T1000 (cell line): Measurements from ENCODE around the gene CTF1.
"Not testable (repeated sequence)": the region's sequence is repeated elsewhere in the genome, so short reads cannot be mapped to it uniquely, and the experiment has no call there.

Experiments
- DNase-seq: peaks from one replicate; lab custom pipeline; 2025; ENCODE audit warnings: mixed read lengths; lab: John Stamatoyannopoulos, UW

CTF1 gene

DNA sequence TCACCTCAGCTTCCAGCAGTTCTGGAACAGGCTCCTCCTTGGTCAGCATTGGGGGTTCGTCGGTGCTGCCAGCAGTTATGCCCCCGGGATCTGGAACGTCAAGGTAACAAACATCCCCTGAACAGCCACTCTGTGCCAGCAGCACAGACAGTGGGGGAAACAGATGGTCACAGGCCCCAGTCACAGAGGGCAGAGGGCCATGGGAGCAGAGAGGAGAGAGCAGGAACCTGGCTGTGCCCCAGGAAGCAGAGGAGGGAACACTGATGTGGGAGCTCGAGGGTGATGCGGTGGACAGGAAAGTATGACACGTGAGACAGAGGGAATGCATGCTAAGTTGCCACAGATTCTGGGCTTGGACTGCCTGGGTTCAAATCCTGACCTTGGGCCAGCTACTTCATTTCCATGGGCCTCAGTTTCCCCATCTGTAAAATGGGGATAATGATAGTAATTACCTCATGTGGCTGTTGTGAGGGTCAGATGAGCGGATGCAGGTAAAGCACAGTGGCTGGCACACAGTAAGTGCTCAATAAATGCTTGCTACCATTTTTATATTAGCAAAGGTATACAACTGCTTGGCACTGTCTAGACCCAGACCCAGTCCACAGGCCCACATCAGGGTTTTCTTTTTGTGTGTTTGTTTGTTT, 7.4 kb upstream of the CTF1 start:
- no peak for DNase-seq

DNA sequence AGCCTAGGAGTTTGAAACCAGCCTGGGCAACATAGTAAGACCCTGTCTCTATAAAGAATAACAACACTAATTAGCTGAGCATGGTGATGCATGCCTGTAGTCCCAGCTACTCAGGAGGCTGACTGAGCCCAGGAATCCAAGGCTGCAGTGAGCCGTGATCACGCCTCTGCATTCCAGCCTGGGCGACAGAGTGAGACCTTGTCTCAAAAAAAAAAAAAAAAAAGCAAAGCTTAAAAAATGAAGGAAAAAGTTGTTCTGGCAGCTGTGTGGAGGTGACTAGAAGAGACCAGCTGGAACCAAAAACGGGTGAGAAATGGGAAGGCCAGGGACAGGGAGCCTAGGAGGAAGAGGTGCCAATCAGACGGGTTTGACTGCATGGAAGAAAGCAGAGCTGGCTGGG, 6.7 kb upstream of the CTF1 start:
- DNase-seq, result no peak

DNA sequence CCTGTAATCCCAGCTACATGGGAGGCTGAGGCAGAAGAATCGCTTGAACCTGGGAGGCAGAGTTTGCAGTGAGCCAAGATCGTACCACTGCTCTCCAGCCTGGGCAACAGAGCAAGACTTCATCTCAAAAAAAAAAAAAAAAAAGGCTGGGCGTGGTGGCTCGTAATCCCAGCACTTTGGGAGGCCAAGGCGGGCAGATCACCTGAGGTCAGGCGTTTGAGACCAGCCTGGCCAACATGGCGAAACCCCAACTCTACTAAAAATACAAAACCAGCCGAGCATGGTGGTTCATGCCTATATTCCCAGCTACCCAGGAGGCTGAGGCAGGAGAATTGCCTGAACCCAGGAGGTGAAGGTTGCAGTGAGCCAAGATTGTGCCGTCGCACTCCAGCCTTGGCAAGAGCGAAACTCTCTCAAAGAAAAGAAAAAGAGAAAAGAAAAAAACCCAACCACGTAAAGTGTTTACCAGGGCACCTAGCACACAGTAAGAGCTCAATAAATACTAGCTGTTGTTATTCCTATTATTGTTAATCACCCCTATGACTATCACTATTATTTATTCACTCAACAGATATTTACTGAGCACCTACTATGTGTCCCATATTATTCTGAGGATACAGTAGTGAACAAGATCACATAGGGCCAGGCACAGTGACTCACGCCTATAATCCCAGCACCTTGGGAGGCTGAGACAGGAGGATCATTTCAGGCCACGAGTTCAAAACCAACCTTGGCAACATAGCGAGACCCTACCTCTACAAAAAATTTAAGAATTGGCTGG, 5.2 kb upstream of the CTF1 start:
- DNase-seq, result not testable (repeated sequence)

DNA sequence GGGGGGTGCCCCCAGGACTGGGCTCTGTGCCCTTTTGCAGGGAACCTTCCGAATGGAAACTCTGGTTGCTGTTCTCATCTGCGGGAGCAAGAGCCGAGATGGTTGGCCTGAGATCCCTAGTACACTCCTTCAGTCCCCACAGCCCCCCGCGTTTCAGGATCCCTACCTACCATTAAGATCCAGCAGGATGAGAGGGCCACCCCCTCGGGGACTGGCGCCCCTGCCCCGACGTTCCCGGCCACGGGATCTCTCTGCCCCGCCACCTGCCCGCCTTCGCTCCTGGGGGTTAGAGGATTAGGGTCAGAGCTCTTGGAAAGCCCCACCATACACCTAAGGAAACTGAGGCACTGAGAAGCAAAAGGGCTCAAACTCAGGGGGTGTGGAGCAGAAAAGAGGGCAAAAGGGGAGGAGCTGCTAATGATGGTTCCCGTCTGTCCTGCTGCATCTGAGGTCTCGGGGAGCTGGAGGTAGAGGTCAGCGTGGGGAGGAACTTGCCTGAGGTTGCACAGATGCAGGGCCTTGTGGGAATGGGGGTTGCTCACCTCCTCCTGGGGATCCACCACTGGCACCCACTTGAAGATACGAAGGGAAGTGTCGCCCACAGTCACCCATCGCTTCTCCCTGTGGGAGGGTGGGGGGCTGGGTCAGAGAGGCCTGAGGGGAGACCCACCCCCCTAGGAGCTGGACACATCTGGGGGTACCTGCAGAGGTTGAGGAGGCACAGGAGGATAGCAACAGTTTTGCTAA, 3.6 kb upstream of the CTF1 start:
- DNase-seq, result no peak

DNA sequence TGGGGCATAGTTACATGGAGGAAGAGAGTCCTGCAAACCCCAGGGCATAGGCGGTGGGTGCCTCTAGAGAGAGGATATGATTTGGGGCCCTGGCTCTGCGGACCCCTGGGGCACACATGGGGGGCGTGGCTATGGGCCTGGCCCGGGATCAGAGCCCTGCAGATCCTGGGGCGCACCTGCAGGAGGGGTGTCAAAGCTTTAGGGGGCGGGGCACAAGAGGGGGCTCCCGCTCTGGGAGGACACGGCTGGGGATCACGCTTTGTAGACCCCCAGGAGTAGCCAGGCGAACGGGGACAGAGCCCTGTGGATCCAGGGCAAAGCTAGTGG, 3.0 kb upstream of the CTF1 start:
- DNase-seq, result no peak

DNA sequence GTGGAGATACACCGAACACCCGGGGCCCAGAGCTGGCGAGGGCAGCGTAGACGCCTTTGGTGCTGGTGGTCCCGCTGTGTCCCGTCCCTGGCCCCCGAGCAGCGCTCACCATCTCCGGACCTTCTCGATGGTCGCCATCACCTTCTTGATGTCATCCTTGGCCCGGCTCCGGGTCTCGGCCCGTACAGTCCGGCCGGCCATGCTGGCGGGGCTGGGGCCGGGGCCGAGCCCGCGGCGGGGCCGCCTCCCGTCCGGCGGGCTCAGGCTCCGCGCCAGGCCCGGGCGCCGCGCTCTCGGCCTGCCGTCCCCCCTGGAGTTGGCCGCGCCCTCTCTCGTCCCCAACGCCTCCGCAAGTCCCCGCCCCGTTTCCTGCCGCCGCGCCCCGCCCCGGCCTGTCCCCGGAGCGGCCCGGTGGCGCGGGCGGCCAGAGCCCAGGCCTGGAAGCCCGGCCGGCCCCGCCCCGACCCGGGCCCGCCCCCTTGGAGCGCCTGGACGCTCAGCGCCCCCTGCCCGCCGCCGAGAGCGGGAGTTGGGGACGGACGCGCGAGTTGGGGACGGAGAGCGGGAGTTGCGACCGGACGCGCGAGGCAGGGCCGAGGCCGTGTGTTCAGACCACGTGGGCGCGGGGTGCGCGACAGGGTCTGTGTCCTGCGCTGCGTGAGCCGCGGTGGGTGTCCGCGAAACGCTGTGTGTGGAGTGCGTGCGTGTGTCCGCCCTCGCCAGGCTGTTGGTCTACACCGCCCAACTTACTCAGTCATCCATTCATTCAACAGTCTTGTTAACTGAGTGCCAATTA, 2.5 kb upstream of the CTF1 start, which contains the start of gene BCL7C:
Gene BCL7C, minus strand, starts transcription at position 334 of the 796 bp plus-strand sequence. Its CDS starts 133 bp downstream, at position 201.
- peak; percentile 69 for DNase-seq

DNA sequence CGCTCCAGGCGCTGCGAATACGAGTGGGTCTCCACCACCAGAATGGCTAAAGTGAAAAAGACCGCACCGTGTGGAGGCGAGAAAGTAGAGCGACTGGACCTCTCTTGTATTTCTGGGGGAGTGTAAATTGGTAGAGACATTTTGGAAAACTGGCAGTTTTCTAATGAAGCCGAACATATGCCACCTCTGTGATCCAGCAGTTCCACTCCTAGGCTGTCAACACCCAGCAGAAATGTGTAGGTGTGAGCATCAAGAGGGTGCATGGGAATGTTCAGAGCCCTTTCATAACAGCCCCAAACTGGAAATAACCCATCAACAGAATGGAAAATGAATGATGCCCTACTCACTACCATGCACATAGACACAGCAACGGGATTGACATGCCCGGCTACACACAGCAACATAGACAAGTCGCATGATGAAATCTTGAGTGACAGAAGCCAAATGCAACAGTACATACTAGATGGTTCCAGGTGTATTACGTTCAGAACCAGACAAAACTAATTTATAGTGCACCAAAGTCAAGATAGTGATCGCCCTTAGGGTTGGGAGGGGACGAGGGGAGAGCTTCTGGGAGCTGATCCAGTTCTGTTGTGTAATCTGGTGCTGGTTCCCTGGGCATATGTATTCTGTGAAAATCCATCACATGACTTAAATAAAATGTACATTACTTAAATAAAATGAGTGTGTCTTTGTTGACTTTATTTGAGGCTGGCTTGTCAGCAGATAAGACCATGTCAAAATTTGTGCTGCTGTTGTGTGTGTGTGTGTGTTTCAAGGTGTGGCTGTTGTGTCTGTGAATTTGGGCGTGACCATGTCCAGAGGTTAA, 1.7 kb upstream of the CTF1 start:
- no peak for DNase-seq

DNA sequence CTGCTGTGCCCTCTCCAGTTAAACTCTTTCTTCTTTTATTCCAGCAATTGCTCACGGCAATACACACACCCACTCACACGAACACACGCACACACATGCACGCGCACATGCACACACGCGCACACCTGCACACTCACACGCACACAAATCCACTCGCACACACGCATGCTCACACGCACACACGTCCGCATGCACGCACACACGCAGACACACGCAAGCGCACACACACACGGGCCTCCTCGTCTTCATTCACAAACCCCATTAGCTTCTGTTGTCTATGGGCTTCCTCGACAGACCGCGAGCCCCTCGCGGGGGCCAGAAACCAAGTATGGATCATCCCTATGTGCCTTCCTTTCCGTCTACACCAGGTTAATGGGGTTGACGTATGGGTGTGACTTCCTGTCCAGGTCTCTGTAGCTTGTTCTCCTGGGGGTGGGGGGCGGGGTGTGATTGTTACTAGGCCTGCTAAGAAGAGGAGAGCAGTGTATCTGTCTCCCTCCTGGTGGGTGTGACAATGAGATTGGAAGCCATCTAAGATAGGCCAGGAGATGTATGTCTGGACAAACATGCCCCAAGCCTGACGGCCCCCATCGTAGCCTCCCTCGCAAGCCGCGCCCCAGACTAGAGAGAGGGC, 670 bp upstream of the CTF1 start:
- no peak for DNase-seq

DNA sequence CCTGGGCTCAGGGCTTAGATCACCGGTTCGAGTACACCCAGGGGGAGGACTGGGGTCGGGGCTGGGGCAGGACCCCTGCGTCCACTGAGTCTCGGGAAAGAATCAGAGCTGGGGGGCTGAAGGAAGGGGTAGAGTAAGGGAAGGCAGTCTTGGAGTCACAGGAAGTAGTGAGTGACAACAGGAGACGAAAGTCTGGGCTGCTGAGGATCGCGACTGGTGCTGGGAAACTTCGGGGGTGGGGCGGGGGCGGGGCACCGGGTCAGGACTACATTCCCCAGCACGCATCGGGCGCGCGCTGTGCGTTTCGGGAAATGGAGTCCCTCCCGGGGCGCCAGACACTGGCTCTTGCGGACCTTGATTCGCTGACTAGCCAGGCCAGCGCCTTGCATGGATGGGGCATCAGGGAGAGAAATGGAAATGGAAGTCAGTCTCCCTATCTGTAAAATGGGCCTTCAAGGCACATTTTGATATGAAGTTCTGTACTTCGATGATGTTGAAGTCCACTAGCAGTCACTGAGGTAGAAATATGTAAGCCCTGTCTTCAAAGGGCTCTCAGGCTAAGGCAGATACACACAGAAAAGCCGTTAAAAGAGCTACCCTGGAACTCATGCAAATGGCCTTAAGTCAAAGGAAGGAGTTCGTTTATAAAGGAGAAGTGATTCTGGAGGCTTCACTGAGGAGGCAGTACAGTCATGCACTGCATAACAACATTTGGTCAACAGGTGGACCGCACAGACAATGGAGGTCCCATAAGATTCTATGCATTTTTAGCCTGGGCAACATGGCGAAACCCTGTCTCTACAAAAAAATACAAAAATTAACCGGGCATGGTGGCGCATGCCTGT, 697 bp downstream of the CTF1 start:
- DNase-seq, result peak; percentile 86

DNA sequence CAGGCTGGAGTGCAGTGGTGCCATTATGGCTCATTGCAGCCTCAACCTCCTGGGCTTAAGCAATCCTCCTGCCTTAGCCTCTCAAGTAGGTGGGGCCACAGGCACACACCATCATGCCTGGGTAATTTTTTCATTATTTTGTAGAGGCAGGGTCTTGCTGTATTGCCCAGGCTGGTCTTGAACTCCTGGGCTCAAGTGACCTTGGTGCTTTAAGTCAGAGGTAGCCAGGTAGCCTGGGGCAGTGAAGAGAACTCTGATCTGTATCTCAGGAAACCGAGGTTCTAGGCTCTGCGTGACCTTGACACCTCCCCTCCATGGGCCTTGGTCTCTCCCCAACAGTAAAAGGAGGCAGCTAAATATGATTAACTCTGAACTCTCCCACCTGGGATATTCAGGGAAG, 3.4 kb downstream of the CTF1 start:
- no peak for DNase-seq

DNA sequence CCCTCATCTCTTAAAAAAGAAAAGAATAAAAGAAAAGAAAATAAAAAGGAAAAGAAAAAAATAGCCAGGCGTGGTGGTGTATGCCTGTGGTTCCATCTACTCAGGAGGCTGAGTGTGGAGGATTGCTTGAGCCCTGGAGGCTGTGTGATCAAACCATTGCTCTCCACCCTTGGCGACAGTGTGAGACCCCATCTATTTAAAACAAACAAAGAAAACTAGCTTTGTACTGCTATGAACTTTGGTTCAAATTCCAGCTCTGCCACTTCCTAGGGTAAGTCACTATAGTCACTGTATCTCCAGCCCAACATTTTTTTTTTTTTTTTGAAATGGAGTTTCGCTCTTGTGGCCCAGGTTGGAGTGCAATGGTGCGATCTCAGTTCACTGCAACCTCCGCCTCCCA, 4.2 kb downstream of the CTF1 start:
- DNase-seq, result no peak

DNA sequence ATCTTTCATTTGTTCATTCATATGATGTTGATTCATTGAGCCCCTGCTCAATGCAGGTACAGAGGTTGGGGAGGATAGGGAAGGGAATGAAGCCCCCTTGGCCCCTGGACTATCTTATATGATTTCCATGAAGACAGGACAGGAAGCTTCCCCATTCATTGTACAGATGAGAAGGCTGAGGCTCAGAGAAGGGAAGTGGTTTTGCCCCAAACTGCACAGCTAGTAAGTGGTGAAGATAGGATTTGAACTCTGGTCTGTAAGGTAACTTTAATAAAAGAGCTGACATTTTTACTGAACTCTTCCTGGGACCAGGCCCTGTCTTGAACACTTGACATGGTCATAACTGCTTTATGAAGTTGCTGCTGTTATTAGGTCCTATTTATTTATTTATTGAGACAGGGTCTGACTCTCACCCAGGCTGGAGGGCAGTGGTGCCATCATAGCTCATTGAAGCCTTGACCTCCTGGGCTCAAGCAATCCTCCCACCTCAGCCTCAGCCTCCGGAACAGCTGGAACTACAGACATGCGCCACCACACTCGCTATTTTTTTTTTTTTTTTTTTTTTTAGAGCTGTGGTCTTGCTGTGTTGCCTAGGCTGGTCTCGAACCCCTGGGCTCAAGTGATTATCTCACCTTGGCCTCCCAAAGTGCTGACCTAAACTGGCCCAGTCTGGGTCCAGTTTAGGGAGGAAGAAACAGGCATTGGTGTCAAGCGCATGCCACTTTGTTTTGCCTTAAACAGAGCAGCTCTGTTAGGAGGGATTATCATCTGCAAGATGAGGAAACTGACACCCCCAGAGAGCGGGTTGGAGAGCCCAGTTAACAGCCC, 5.0 kb downstream of the CTF1 start:
- DNase-seq, result no peak

DNA sequence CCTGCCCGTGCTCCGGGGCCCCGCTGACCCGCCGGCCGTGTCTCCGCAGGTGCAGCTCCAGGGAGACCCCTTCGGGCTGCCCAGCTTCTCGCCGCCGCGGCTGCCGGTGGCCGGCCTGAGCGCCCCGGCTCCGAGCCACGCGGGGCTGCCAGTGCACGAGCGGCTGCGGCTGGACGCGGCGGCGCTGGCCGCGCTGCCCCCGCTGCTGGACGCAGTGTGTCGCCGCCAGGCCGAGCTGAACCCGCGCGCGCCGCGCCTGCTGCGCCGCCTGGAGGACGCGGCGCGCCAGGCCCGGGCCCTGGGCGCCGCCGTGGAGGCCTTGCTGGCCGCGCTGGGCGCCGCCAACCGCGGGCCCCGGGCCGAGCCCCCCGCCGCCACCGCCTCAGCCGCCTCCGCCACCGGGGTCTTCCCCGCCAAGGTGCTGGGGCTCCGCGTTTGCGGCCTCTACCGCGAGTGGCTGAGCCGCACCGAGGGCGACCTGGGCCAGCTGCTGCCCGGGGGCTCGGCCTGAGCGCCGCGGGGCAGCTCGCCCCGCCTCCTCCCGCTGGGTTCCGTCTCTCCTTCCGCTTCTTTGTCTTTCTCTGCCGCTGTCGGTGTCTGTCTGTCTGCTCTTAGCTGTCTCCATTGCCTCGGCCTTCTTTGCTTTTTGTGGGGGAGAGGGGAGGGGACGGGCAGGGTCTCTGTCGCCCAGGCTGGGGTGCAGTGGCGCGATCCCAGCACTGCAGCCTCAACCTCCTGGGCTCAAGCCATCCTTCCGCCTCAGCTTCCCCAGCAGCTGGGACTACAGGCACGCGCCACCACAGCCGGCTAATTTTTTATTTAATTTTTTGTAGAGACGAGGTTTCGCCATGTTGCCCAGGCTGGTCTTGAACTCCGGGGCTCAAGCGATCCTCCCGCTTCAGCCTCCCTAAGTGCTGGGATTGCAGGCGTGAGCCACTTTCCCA, 5.9 kb downstream of the CTF1 start:
- no peak for DNase-seq

DNA sequence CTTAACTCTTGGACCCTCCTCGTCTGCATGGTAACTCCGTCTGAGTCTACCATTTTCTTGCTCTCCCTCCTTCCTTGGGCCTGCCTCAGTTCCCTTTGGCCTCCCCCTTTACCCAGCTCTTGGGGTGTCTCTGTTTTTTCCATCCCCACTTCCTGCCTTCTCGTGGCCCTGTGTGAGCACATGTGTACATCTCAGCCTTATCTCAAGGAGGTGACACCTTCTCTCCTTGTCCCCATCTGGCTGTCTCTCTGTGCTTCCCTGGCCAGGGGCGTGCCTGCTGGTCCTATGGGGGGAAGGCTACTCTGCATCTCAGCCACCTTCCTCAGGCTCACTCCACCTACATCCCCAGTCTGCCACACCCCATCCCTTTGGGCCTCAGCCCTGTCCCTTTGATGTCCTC, 6.6 kb downstream of the CTF1 start:
- no peak for DNase-seq

DNA sequence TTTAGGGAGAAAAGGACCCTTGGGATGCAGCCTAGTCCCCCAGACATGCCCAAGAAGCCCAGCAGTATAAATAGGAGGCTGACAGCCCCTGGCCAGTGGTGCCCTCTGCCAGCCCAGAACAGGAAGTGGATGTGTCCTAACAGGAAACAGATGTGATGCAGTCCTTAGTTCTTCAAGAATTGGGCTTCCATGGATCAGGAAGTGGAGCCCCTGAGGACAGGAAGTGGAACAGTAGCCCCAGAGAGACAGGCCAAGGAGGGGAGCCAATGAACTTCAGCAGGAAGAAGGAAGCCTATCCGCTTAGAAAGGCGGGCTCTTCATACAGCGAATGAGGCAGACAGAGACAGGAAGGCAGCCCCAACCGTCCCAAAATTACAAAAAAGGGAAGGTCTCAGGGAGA, 7.2 kb downstream of the CTF1 start:
- DNase-seq, result no peak

DNA sequence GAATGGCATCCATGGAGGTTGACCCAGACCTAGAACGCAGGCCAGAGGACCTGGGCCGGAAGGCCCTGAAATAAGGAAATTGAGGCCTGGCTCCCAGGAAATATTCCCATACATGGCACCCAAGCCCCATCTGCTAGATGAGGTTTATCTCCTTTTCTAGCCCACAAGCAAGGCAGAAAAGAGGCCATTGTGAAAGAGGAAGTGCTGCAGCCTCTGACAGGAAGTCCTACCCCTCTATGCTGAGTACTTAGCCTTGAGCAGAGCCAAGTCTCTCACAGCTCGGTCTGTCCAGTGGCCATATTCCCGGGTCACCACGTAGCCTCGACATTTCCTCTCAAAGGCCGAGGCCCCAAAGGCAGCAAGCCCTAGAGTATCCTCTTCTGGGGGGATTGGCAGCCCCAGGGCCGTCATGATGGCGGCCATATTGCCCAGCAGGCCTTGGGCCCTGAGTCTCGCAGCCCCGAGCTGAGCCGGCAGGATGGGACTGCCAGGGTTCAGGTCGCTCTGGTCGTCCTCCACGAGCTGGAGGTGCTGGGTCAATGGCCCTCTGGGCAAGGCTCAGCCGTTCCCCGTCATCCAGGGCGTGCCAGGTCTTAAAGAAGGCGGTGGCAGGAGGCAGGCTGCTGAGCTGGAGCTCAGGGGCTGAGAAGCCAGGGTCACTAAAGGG, 7.8 kb downstream of the CTF1 start:
- DNase-seq, result no peak

DNA sequence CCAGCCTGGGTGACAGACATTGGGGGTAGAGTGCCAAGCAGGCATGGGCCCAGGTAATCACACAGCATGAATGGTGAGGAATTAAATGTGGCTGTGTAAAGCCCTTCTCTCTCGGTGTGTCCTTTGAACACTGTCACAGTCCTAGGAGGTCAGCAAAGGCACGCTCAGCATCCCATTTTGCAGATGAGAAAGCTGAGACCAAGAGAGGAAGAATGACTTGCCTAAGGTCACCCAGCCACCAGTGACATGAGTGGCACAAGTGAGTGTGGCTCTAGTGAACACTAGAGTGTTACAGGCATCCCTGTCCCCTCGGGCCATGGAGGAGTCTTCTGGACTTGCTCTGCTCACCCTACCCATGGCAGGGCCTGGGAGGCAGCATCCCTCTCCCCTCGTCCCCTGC, 10.7 kb downstream of the CTF1 start:
- DNase-seq, result no peak
